AG04450 (cell line): ENCODE data around the gene NLGN1. TPM values are rescaled to one million over a fixed set of nuclear protein-coding genes. Genes with fewer than 3 reads are reported as not detected.

Source experiments
- CTCF ChIA-PET: fragments of 300-600, 350-600 bp; formaldehyde crosslinking; extraction: SDS; loops from one replicate; lab custom pipeline; 2022; ENCODE audit warnings: antibody characterized with exemption, inconsistent platforms; lab: Charles Lee
- POLR2A ChIA-PET: fragments of 350-600 bp; formaldehyde crosslinking; extraction: SDS; loops from one replicate; lab custom pipeline; 2021; ENCODE audit warnings: antibody characterized with exemption, inconsistent platforms; lab: Yijun Ruan, JAX
- DNase-seq: peaks from one replicate; pipeline ENCODE4 v3.0.0-alpha.2; 2011; ENCODE audit warnings: low read depth, low spot score
- H3K27ac ChIP-seq: one replicate; pipeline ENCODE4 v1.5.1; 2012; ENCODE audit warnings: low read depth, low read length, control low read depth
- H3K27me3 ChIP-seq: one replicate; pipeline ENCODE4 v1.6.0; 2012; ENCODE audit warnings: low read length; ENCODE audit not compliant: control insufficient read depth, insufficient read depth
- H3K4me3 ChIP-seq: 2 replicates; pipeline ENCODE4 v1.5.1; 2011; ENCODE audit warnings: mild to moderate bottlenecking, low read depth, low read length, control low read depth
- H3K9me3 ChIP-seq: 2 replicates; pipeline ENCODE4 v1.5.1; 2012; ENCODE audit warnings: low read length; ENCODE audit not compliant: control insufficient read depth, insufficient read depth
- polyA plus RNA-seq: library from polyadenylated mRNA; depleted of rRNA; stranded (reverse); fragments of >200 nt; gene quantifications from 2 replicates; pipeline ENCODE4 v1.2.3, GENCODE V29; 2011
- TF ChIP-seq, protein P1 (sequence below): IDR thresholded peaks from 2 replicates; pipeline ENCODE4 v1.5.1; 2011; ENCODE audit warnings: low read depth, low read length, control low read depth, inconsistent platforms

NLGN1 gene
- polyA plus RNA-seq, 1 experiment = 1.7 TPM

DNA sequence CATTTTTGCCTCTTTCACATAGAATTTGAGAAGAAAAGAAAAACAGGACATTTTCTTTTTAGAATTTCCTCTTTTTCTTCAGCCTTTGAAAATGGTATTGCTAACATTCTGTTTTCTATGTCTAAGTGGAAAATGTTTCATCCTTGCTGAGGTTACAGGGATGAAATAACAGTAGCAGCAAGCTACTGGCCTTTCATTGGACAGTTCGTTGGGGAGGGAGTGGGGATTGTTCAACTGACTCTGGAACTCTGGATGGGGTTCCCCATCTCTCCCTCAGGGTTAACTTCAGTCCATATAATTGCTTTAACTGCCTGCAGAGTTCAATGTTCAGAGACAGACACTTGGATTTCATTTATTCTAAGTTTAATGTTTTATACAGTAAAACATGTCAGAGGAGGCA lies 346.0 kb downstream of the NLGN1 start:
- Histone ChIP-seq H3K4me3 (no peak overlapping the region), H3K27ac (no peak overlapping the region), H3K9me3 (no peaks in the 10 kb centered on the region), H3K27me3 (no peaks in the 10 kb centered on the region)
- POLR2A ChIA-PET = no interaction called here
- DNase-seq = no peak
- TF ChIP-seq, protein P1, sequence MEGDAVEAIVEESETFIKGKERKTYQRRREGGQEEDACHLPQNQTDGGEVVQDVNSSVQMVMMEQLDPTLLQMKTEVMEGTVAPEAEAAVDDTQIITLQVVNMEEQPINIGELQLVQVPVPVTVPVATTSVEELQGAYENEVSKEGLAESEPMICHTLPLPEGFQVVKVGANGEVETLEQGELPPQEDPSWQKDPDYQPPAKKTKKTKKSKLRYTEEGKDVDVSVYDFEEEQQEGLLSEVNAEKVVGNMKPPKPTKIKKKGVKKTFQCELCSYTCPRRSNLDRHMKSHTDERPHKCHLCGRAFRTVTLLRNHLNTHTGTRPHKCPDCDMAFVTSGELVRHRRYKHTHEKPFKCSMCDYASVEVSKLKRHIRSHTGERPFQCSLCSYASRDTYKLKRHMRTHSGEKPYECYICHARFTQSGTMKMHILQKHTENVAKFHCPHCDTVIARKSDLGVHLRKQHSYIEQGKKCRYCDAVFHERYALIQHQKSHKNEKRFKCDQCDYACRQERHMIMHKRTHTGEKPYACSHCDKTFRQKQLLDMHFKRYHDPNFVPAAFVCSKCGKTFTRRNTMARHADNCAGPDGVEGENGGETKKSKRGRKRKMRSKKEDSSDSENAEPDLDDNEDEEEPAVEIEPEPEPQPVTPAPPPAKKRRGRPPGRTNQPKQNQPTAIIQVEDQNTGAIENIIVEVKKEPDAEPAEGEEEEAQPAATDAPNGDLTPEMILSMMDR = no peak
- CTCF ChIA-PET = interaction anchor here (3.1 kb wide), 1 partner anchor 11 kb away, joined by 12 read pairs; no protein-coding TSS in a partner anchor

DNA sequence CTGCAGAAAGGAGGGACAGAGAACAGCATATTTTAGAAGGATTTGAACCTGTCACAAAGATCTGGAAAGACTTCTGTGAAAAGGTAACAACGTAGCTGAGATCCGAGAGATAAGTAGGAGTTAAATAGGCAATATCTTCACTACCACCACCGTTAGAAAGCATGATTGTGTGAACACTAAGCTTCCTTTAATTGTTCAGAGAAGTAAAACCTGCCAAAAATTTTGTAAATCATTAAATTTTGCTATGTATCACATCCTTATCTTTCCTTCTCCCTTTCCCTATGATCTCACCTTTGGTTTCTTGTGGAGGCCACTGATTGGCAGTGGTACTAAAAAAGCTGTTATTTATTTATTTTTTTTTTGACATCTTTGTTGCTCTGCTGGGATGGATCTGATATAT lies 346.9 kb downstream of the NLGN1 start:
- no peak for DNase-seq
- ChIA-PET POLR2A (no interaction called here), CTCF (no interaction called here)
- Histone ChIP-seq H3K4me3 (no peak overlapping the region), H3K27me3 (no peaks in the 10 kb centered on the region), H3K27ac (no peak overlapping the region), H3K9me3 (no peaks in the 10 kb centered on the region)
- TF ChIP-seq, protein P1 = no peak

DNA sequence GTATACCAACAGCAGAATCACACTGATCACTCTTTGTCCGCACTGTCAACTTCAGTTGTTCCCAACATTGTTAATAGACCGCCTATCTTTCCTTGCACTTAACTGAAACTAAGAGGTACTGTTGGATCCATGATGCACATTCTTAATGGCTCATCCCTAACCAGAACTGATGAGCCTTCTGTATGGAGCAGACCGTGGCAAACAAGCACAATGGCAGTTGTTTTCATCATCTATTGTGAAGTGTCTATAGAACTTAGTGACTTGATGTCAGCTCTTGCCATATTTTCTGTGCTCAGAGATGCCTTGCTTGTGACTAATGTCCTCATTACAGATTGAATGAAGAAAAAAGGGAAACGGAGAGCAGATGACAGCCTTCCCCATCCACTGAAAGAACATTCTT lies 347.4 kb downstream of the NLGN1 start:
- TF ChIP-seq, protein P1 = no peak
- H3K27ac ChIP-seq = no peak overlapping the region
- H3K4me3 ChIP-seq = no peak overlapping the region
- no peaks in the 10 kb centered on the region for H3K9me3 ChIP-seq
- no peak for DNase-seq
- ChIA-PET CTCF (interaction anchor here (1.0 kb wide), 1 partner anchor 12 kb away, joined by 5 read pairs; no protein-coding TSS in a partner anchor), POLR2A (no interaction called here)
- H3K27me3 ChIP-seq = no peaks in the 10 kb centered on the region

DNA sequence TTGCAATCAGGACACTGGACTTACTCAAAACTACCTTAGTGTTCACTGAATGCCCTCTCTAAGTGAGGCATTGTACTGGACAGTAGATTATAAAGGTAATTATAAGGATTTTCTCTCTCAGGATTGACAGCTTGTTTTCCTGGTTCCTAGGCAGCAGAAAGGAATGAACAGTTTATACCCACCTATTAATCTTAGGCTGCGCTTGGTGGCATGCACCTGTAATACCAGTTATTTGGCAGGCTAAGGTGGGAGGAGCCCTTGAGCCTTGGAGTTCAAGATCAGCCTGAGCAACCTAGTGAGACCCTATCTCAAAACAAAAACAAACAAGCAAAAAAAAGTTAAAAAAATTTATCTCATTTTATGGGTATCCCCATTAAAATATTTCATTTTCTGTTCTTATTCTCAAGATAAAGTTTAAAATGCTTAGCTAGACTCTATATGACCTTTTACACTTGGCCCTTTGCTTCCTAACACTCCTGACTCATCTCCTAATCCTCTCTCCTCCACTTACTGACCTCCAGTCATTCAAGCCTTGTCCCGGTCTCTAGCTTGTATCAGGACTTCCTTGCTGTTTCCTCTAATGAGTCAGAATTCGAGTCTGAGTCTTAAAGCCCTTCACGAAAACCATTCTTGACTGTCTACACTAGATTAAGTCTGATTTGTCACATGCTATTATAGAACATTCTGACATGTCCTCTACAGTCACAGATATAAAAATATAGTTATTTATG lies 348.6 kb downstream of the NLGN1 start:
- Histone ChIP-seq H3K27ac (no peak overlapping the region), H3K4me3 (no peak overlapping the region), H3K9me3 (no peaks in the 10 kb centered on the region), H3K27me3 (no peaks in the 10 kb centered on the region)
- TF ChIP-seq, protein P1 = no peak
- ChIA-PET CTCF (interaction anchor here (1.0 kb wide), 1 partner anchor 13 kb away, joined by 3 read pairs; no protein-coding TSS in a partner anchor), POLR2A (no interaction called here)
- DNase-seq = no peak

DNA sequence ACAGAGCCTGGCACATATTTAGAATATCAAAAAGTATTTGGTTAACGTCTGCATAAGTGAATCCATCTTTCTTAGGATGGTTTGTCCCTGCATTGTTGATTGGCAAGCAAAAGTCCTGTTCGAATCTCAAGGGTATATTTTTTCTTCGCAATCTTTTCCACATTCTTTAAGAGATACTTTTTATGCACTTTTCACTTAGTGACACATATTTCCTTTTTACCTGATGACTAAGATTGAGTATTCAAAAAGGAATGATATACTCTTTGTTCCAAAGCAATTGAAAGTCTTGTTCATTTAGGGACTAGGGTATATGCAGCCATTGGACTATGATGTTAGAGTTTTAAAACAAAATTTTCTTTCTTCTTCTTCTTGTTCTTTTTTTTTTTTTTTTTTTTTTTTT lies 349.9 kb downstream of the NLGN1 start:
- CTCF ChIA-PET = no interaction called here
- TF ChIP-seq, protein P1 = no peak
- Histone ChIP-seq H3K9me3 (no peaks in the 10 kb centered on the region), H3K27ac (no peak overlapping the region), H3K27me3 (no peaks in the 10 kb centered on the region), H3K4me3 (no peak overlapping the region)
- no peak for DNase-seq
- POLR2A ChIA-PET = interaction anchor here (0.7 kb wide), 1 partner anchor 83 kb away, joined by 6 read pairs; no protein-coding TSS in a partner anchor
